GM12878 (cell line): ENCODE results near the gene ZDHHC5. TPM values are rescaled to one million over a fixed set of nuclear protein-coding genes. Genes with fewer than 3 reads are reported as not detected.

Experiments
- ATF3 ChIP-seq: IDR thresholded peaks from 2 replicates; pipeline ENCODE4 v1.6.1; 2011; ENCODE audit warnings: low read depth, mild to moderate bottlenecking, low read length, moderate library complexity, borderline replicate concordance; ENCODE audit errors: extremely low read depth
- BHLHE40 ChIP-seq, 2 experiments: fragments of 450-650 bp in 1 of 2; IDR thresholded peaks; 2 replicates each; pipeline ENCODE4 v1.6.1; 2011 to 2017; ENCODE audit warnings: low read depth in 2 of 2, borderline replicate concordance in 1 of 2, improper control_type of control experiment in 1 of 2, low read length in 1 of 2, mild to moderate bottlenecking in 1 of 2
- CBFB ChIP-seq: IDR thresholded peaks from 2 replicates; pipeline ENCODE4 v1.6.1; 2016; ENCODE audit warnings: antibody characterized with exemption, low read depth
- GATAD2B ChIP-seq: fragments of 450-650 bp; conservative IDR thresholded peaks from 2 replicates; pipeline ENCODE4 v1.6.1; 2017; ENCODE audit warnings: low read depth, mild to moderate bottlenecking, moderate library complexity
- HDGF ChIP-seq: fragments of 450-650 bp; IDR thresholded peaks from 2 replicates; pipeline ENCODE4 v1.6.1; 2016; ENCODE audit warnings: antibody characterized with exemption
- KLF5 ChIP-seq: fragments of 450-650 bp; IDR thresholded peaks from 2 replicates; pipeline ENCODE4 v1.6.1; 2014; ENCODE audit warnings: mild to moderate bottlenecking; ENCODE audit not compliant: partially characterized antibody
- MAX ChIP-seq: IDR thresholded peaks from 2 replicates; pipeline ENCODE4 v1.6.1; 2012; ENCODE audit warnings: low read depth, low read length, improper control_type of control experiment
- MYB ChIP-seq: fragments of 150-350 bp; IDR thresholded peaks from 2 replicates; pipeline ENCODE4 v1.6.1; 2014; ENCODE audit warnings: mild to moderate bottlenecking, low read depth, low read length, borderline replicate concordance
- NBN ChIP-seq: fragments of 450-650 bp; IDR thresholded peaks from 2 replicates; pipeline ENCODE4 v1.6.1; 2016
- NR2C1 ChIP-seq: fragments of 450-650 bp; IDR thresholded peaks from 2 replicates; pipeline ENCODE4 v1.6.1; 2017; ENCODE audit warnings: antibody characterized with exemption, mild to moderate bottlenecking, moderate library complexity
- RELA ChIP-seq: fragments of 450-650 bp; IDR thresholded peaks from 2 replicates; pipeline ENCODE4 v1.8.0; 2014; ENCODE audit warnings: borderline replicate concordance; ENCODE audit not compliant: partially characterized antibody
- TCF7 ChIP-seq: IDR thresholded peaks from 2 replicates; pipeline ENCODE4 v1.6.1; 2014; ENCODE audit warnings: antibody characterized with exemption, borderline replicate concordance
- YY1 ChIP-seq: IDR thresholded peaks from 2 replicates; pipeline ENCODE4 v1.6.1; 2011; ENCODE audit warnings: low read depth, mild to moderate bottlenecking, low read length
- polyA plus RNA-seq, 11 experiments: library from polyadenylated mRNA; depleted of rRNA in 4 of 11; unstranded in 6 of 11; stranded (reverse) in 5 of 11; fragments of >200 nt; fragmentation: Nextera tagmentation in 4 of 11; fragmentation: Illumina TruSeq in 1 of 11; extraction: Ambion mirVana in 4 of 11; extraction: Trizol in 1 of 11; gene quantifications; 1 replicate in 1 of 11; 2 replicates in 10 of 11; pipeline versions ENCODE4 v1.2.1 to v1.2.3, GENCODE V29; 2011 to 2016; ENCODE audit warnings: inconsistent platforms in 2 of 11, missing spikeins in 2 of 11, low read depth in 1 of 11
- total RNA-seq, 4 experiments: library from RNA; depleted of rRNA in 3 of 4; stranded (reverse); fragments of >200 nt in 3 of 4; fragmentation: Illumina TruSeq in 1 of 4; extraction: Trizol in 1 of 4; gene quantifications; 2 replicates each; pipeline versions ENCODE4 v1.2.1 to v1.2.3, GENCODE V29; 2013 to 2021
- TF ChIP-seq, protein P1 (sequence below): IDR thresholded peaks from 2 replicates; pipeline ENCODE4 v1.6.1; 2011; ENCODE audit warnings: mild to moderate bottlenecking, low read depth, low read length, moderate library complexity; ENCODE audit not compliant: insufficient replicate concordance
- TF ChIP-seq, protein P2 (sequence below): fragments of 450-650 bp; IDR thresholded peaks from 2 replicates; pipeline ENCODE4 v1.6.1; 2017; ENCODE audit warnings: mild to moderate bottlenecking, moderate library complexity
- TF ChIP-seq, protein P3 (sequence below): fragments of 450-650 bp; IDR thresholded peaks from 2 replicates; pipeline ENCODE4 v1.6.1; 2016; ENCODE audit warnings: mild to moderate bottlenecking, moderate library complexity, borderline replicate concordance
- TF ChIP-seq, protein P4 (sequence below): IDR thresholded peaks from 2 replicates; pipeline ENCODE4 v1.6.1; 2012; ENCODE audit warnings: low read depth, low read length, improper control_type of control experiment

The ZDHHC5 gene
- total and polyA plus RNA-seq, 10 of the 15 experiments (the other 5 are each of a cell fraction or from before 2014, with no cell fraction given), result 3.9 to 61.3 (median 37.6) TPM

- TF ChIP-seq, protein P1, sequence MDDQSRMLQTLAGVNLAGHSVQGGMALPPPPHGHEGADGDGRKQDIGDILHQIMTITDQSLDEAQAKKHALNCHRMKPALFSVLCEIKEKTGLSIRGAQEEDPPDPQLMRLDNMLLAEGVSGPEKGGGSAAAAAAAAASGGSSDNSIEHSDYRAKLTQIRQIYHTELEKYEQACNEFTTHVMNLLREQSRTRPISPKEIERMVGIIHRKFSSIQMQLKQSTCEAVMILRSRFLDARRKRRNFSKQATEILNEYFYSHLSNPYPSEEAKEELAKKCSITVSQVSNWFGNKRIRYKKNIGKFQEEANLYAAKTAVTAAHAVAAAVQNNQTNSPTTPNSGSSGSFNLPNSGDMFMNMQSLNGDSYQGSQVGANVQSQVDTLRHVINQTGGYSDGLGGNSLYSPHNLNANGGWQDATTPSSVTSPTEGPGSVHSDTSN, result peak; percentile 1
- TF ChIP-seq TCF7 (no peak), MYB (peak; percentile 44; the same call in 1 of the 2 replicates), NR2C1 (peak; percentile 81), KLF5 (peak; percentile 89), HDGF (peak; percentile 85), YY1 (peak; percentile 61), RELA (peak; percentile 83), BHLHE40 (IDR thresholded peaks at IDR 0.05; ENCODE audit: borderline replicate concordance in 1 of 2, low read depth in 2 of 2, low read length in 1 of 2) (peak; percentile 78 to 89), ATF3 (0 out of 2 replicates have a peak, but pooled peaks have one; percentile 30), MAX (peak; percentile 83), GATAD2B (0 out of 2 replicates have a peak, but pooled peaks have one; percentile 50), NBN (peak; percentile 71), CBFB (peak; percentile 28; the same call in 1 of the 2 replicates)
- TF ChIP-seq, protein P2, sequence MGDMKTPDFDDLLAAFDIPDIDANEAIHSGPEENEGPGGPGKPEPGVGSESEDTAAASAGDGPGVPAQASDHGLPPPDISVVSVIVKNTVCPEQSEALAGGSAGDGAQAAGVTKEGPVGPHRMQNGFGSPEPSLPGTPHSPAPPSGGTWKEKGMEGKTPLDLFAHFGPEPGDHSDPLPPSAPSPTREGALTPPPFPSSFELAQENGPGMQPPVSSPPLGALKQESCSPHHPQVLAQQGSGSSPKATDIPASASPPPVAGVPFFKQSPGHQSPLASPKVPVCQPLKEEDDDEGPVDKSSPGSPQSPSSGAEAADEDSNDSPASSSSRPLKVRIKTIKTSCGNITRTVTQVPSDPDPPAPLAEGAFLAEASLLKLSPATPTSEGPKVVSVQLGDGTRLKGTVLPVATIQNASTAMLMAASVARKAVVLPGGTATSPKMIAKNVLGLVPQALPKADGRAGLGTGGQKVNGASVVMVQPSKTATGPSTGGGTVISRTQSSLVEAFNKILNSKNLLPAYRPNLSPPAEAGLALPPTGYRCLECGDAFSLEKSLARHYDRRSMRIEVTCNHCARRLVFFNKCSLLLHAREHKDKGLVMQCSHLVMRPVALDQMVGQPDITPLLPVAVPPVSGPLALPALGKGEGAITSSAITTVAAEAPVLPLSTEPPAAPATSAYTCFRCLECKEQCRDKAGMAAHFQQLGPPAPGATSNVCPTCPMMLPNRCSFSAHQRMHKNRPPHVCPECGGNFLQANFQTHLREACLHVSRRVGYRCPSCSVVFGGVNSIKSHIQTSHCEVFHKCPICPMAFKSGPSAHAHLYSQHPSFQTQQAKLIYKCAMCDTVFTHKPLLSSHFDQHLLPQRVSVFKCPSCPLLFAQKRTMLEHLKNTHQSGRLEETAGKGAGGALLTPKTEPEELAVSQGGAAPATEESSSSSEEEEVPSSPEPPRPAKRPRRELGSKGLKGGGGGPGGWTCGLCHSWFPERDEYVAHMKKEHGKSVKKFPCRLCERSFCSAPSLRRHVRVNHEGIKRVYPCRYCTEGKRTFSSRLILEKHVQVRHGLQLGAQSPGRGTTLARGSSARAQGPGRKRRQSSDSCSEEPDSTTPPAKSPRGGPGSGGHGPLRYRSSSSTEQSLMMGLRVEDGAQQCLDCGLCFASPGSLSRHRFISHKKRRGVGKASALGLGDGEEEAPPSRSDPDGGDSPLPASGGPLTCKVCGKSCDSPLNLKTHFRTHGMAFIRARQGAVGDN, result peak; percentile 23; the same call in 1 of the 2 replicates
- TF ChIP-seq, protein P3, sequence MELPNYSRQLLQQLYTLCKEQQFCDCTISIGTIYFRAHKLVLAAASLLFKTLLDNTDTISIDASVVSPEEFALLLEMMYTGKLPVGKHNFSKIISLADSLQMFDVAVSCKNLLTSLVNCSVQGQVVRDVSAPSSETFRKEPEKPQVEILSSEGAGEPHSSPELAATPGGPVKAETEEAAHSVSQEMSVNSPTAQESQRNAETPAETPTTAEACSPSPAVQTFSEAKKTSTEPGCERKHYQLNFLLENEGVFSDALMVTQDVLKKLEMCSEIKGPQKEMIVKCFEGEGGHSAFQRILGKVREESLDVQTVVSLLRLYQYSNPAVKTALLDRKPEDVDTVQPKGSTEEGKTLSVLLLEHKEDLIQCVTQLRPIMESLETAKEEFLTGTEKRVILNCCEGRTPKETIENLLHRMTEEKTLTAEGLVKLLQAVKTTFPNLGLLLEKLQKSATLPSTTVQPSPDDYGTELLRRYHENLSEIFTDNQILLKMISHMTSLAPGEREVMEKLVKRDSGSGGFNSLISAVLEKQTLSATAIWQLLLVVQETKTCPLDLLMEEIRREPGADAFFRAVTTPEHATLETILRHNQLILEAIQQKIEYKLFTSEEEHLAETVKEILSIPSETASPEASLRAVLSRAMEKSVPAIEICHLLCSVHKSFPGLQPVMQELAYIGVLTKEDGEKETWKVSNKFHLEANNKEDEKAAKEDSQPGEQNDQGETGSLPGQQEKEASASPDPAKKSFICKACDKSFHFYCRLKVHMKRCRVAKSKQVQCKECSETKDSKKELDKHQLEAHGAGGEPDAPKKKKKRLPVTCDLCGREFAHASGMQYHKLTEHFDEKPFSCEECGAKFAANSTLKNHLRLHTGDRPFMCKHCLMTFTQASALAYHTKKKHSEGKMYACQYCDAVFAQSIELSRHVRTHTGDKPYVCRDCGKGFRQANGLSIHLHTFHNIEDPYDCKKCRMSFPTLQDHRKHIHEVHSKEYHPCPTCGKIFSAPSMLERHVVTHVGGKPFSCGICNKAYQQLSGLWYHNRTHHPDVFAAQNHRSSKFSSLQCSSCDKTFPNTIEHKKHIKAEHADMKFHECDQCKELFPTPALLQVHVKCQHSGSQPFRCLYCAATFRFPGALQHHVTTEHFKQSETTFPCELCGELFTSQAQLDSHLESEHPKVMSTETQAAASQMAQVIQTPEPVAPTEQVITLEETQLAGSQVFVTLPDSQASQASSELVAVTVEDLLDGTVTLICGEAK, result peak; percentile 89
- TF ChIP-seq, protein P4, sequence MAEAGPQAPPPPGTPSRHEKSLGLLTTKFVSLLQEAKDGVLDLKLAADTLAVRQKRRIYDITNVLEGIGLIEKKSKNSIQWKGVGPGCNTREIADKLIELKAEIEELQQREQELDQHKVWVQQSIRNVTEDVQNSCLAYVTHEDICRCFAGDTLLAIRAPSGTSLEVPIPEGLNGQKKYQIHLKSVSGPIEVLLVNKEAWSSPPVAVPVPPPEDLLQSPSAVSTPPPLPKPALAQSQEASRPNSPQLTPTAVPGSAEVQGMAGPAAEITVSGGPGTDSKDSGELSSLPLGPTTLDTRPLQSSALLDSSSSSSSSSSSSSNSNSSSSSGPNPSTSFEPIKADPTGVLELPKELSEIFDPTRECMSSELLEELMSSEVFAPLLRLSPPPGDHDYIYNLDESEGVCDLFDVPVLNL, result peak; percentile 14; the same call in 1 of the 2 replicates
Measured at GRCh38 chr11:57657194-57658022, 10.5 kb upstream of the ZDHHC5 start, which contains the start of gene CLP1 (continued).
